CD1c-positive myeloid dendritic cell (primary cell): Measurements from ENCODE around the gene JMY.

ENCODE experiments used
- DNase-seq: peaks from one replicate; pipeline ENCODE4 v3.0.0-alpha.2; 2016; ENCODE audit errors: extremely low spot score

The JMY gene

DNA sequence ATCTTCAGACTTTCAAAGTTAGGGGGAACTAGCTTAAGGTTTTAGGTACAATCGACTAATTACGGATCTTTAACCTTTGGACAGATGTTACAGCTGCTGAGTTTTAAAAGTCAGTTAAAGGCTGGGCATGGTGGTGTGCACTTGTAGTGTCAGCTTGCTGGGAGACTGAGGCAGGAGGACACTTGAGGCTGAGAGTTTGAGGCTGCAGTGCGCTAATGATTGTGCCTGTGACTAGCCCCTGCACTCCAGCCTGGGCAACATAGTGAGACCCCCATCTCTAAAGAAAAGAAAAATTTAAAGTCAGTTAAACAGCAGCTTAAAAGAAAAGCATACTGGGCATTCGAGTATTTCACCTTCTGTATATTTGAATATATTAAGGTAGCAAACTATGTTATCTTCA, 51.4 kb downstream of the JMY start:
- no peak for DNase-seq

DNA sequence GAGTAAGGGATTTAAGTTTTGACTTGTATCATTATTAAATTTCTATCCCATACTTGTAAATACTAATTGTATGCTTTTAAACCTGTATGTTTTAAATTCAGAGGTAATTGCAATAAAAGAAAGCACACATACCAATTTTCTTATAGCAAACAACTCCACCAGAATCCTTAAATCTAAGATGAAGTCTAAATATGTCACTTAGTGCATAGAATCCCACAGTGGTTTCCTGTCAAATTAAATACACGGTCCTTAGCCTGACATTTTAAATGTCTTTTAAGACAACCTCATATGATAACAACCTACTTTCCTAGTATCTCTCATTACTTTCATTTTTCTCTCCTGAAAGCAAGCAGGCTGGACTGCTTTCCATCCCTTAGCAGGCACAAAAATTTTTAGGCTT, 52.0 kb downstream of the JMY start:
- DNase-seq, result no peak

DNA sequence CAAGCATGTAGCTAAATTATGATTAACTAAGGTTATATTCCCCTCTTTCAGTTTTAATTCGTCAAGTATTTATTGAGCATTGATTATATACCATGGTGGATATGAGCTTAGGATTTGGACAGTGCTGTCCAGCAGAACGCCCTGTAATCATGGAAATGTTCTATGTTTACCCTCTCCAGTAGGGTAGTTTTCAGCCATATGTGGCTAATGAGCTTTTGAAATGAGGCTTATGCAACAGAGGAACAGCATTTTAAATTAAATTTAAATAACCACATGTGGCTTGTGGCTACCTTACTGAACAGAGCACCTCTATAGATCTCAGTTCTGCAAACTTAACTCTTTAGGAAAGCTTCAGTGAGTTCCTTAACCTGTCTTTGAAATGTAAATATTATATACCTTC, 59.1 kb downstream of the JMY start:
- DNase-seq, result no peak

DNA sequence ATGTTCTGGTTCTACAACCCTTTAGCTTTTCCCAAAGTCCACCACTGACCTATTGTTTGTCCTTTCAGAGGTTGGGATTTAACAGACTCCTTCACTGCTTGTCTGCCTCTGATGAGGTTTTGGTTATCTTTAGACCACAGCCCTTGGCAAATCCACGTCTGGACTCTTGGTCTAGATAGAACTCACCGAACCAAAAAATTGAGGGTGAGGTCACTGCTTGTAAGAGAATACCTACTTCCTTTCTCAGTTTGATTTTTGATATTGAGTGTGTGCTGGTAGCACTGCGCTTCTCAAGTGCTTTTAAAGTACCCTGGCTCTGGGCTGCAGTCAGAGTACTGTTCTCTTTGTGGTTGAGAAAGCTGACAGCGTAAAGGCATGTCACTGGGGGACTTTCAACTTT, 61.7 kb downstream of the JMY start:
- DNase-seq, result no peak

DNA sequence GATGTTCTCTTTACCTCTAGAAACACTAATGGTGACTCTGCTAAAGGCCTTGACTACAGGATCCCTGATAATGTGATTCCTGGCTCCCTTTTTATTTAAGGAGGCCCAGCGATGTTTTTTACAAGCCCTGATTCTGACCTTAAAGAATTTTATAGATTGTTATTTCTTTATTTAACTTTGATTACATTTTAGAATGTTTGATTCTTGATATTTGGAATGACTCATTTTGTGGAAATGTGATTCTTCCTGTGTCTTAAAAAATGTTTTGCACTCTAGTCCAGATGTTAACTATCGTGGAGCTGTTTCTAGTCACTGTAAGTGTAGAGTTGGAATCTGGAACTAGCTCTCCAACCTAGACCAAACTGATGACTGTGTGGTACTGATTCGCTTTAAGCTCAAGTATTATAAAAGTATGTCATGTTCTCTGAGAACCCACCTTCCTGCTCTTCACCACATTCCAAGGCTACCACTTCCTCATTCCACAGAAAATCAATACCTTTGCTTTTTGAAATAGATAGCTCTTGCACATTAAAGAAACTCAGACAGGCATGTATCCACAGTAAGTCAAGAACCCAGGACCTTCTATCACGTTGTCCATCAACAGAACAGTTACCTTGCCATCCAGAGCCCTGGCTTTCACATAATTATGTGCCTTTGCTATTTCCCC, 65.2 kb downstream of the JMY start:
- DNase-seq, result no peak

DNA sequence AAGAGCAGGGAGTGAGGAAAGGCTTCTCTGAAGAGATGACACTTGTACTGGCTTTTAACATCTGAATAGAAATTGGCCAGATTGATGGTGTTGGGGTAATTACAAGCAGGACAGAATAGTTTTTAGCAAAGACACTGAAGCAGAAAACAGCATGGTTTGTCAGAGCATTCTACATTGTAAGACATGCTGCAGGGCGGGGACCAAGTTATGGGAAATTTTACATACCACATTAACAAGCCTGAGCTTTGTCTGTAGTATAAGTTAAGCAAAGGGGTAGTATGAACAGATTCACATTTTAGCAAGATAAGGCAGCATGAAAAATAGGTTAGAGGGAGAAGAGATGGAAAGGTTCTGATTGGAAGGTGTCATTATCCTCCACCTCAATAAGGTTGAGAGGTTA, 66.5 kb downstream of the JMY start:
- no peak for DNase-seq

DNA sequence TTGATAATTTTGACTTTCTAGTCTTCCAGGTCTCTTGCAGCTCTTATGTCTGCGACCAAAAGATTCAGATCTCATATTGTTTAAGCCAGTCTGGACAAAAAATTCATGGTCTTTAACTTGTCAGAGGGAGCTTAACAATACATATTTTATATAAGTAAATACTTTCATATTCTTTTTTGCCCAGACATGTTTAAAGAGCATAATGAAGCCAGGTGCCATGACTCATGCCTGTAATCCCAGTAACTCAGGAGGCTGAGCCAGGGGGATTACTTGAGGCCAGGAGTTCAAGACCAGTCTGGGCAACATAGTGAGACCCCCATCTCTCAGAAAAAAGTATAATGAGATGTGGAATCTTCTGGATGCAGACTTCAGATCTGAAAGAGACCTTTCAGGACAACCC, 69.8 kb downstream of the JMY start:
- no peak for DNase-seq

DNA sequence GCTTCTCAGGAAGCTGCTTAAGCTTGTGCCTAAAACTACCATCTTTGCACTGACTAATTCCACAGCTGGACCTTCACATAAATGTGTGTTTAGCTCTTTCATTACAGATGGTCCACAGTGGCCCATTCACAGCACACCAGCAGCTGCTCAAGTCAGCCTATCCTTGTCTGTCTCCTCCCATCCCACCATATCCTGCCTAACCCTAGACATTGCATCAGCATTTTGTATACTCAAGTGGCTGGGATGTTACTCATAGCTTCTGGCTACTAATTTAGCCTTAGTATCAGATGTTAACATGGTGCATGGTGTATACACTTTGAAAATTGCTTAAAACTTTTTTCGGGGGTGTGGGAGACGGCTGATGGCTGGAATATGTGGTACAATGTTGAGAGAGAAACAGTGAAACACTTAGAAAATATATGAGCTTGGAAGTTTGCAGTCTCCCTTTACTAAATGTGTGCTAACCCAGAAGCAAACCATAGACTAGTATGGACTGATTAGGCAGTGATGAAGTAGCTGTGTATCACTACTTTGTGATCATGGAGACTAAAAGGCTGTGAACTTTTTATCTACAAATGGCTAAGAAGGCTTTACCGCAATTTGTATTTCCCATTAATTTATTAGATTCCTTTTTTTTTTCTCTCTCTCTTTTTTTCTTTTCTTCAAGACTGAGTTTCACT, 83.1 kb downstream of the JMY start:
- DNase-seq, result no peak

DNA sequence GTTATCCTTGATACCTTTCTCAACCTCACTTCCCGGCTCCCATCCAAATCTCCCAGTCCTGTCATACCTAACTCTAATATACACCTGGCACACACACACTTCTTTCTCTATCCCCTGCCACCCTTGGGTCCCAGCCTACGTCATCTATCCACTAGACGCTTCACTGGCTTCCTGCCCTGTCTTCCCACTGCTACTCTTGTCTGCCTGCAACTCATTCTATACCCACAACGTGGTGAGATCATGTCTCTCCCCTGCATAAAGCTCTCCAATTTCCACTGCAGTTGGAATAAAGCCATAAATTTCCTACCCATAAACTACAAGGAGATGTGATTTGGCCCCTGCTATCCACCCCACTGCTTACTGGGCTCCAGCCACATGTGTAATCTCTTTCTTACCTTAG, 93.5 kb downstream of the JMY start:
- no peak for DNase-seq

DNA sequence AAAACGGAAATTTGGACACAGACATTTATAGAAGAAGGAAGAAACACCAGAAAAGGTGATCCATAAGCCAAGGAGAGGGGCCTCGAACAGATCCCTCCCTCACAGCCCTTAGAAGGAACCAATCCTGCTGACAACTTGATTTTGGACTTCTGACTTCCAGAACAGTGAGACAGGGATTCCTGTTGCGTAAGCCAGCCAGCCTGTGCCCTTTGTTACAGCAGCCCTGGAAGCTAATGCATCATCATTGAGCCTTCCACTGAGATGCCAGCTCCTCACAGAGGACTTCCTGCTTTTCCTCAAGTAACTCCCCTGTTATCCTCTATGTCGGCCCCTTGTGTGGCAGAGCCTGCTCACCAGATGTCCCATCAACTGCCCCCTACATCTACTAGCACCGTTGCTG, 94.1 kb downstream of the JMY start:
- DNase-seq, result no peak

DNA sequence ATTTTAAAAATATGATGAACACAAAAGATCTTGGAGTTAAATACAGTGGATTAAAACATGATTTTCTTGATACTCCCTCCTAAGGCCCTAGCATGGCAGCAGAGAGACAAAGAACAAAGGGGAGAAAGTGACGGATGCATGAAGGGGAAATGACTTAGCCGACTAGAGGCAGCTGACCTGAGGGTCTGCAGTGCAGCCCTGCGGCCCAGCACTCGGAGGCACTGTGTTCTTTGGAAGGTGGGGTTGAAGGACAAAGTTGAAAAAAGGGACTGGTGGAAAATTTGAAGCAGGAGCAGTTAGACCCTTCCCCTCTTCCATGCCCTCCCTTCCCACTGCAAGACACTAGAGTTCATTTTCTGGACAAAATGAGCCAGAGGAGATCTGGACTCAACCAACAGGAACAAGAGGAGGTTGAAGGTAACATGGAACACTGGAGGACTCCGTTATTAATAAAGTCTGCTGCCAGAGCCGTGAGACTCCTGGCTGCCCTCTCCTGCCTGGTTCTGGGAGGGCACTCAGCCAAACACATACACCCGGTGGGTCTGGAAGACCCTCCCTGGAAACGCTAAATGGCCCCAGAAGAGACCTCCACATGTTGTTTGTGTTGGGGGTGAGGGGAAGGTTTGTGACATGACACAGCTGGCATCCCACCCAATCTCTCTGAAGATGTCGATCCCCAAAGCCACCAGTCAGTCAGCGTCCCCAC, 98.1 kb downstream of the JMY start:
- no peak for DNase-seq

DNA sequence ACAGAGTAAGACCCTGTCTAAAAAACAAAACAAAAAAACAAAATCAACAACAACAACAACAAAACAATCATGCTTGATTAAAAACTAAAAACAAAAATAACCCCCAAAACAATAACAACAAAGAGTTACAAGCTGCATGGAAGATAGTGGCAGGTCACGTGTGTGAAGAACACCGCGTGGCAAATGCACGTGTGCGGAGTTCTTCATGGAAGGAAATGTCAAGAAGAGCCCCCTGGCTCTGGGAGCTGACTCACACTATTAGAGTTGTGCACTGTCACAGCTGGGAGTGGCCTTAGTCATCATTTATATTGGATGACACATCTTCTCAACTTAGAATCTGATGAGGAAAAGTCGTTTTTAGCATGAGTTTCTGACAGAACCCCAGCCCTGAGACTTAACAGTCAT, 110.5 kb downstream of the JMY start:
- DNase-seq, result no peak

DNA sequence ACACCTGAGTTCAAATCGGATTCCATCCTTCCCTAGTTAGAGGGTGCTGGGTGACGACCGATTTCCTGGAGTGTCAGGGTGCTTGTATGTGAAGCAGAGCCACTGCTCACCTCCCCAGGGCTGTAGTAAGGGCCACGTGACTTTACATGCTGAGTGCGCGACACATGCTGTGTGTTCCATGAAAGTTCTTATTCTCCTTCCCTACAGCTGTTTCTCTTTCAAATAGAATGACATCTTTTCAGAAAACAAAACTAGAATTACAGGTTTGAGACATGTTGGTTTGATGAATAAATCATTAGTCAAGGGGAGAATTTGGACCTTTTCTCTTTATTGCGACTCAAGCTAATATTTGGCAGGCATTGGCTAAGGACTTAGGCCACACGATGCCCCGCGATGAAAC, 113.1 kb downstream of the JMY start:
- DNase-seq, result no peak

DNA sequence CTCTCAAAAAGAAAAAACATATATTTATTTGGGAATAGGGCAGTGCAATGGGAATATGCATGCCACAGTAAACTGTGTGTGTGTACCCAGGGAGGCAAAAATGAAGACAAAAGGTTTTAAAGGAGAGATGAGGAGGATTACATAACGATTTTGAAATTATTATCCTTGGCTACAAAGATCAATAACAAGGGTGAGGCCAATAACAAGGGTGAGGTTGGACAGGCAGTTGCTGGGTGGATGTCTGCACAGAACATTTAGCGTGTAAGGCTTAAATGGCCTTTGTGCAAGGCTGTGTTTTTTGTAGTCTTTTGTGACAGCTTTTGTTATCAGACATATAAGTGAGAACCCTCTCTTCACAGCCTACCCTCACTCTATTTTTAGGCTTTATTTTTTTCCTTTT, 114.0 kb downstream of the JMY start:
- no peak for DNase-seq

DNA sequence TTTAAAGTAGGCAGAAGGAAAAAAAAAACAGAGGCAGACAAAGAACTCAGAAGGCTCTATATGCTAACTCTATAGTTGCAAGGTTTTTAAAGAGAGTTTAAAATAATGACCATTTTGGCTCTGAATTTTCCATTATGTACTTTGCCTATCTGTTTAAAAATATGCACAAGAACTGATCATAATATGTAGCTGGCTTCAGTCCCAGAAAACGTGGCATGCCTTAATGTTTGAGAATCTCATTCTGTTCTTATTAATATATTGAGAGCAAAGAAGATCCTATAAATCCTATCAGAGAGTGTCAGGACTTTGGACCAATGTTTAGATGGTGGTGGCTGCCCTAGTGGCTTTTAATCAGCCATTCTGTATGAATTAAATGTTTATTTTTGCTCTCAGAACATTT, 121.5 kb downstream of the JMY start:
- DNase-seq, result no peak
